ENCODE data around the gene FAM180B. TPM values are rescaled to one million over a fixed set of nuclear protein-coding genes. Genes with fewer than 3 reads are reported as not detected.

The FAM180B gene
- total and polyA plus RNA-seq, 2 of the 13 experiments (the other 11 are each of a cell fraction or from before 2014, with no cell fraction given): 0.40 to 1.0 TPM

DNA sequence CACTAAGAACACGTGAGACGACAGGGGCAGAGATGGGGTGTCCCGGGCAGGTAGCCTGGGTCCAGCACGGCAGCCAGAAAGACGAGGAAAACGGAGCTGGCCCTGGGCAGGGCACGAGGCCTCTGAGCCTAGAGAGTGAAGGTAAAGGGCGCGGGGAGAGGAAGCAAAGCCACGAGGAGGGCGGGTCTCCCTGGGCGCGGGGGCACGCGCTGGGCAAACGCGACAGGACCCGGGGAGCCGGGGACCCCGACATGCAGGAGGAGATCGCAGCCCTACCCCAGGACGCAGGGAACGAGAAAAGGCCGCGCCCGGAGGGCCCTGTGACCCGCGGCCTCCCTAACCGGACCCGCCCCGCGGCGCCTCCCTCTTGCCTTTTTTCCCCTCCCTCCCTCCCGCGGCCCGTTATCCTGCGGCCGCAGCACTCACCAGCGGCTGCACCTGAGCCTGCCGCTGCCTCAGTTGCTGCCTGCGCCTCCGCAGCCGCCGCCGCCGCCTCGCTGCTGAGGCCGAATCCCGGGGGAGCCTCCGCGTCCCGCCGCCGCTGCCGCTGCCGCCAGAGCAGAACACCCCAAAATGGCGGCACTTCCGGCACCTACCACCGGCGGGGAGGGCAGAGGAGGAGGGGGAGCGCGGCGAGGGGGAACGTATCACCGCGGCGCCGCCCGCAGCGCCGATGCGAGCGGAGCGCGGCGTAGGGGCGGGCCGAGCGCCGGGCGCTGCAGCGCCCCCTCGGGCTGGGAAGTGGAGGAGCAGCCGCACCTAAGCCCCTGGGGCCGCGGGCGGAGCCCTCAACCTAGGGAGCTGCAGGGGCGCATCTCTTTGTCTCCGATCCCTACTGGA, 33.7 kb upstream of the FAM180B start, which contains the start of gene CELF1 (continued):
- 0 out of 2 replicates have a peak, but pooled peaks have one; percentile 15 for TF ChIP-seq KDM4B (CRISPR knock-in tag; IDR thresholded peaks at IDR 0.05)
- TF ChIP-seq GATAD1 (CRISPR knock-in tag; IDR thresholded peaks at IDR 0.05): peak; percentile 71; the same call in 1 of the 2 replicates
- TF ChIP-seq ZNF563 (CRISPR knock-in tag; IDR thresholded peaks at IDR 0.05): peak; percentile 61; the same call in 1 of the 2 replicates
- TF ChIP-seq, protein P1, sequence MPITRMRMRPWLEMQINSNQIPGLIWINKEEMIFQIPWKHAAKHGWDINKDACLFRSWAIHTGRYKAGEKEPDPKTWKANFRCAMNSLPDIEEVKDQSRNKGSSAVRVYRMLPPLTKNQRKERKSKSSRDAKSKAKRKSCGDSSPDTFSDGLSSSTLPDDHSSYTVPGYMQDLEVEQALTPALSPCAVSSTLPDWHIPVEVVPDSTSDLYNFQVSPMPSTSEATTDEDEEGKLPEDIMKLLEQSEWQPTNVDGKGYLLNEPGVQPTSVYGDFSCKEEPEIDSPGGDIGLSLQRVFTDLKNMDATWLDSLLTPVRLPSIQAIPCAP (CRISPR knock-in tag; IDR thresholded peaks at IDR 0.05; ENCODE audit: low read depth): 0 out of 2 replicates have a peak, but pooled peaks have one; percentile 60
- peak; percentile 52; the same call in 1 of the 2 replicates for TF ChIP-seq ESRRA (CRISPR knock-in tag; IDR thresholded peaks at IDR 0.05; ENCODE audit: low read depth)
- 0 out of 2 replicates have a peak, but pooled peaks have one; percentile 9 for TF ChIP-seq NFYC (CRISPR knock-in tag; IDR thresholded peaks at IDR 0.05)
- TF ChIP-seq ZNF790 (CRISPR knock-in tag; IDR thresholded peaks at IDR 0.05; ENCODE audit: borderline replicate concordance): peak; percentile 79; the same call in 1 of the 2 replicates
- TF ChIP-seq KAT8 (CRISPR knock-in tag; IDR thresholded peaks at IDR 0.05): peak; percentile 80
- TF ChIP-seq, protein P2, sequence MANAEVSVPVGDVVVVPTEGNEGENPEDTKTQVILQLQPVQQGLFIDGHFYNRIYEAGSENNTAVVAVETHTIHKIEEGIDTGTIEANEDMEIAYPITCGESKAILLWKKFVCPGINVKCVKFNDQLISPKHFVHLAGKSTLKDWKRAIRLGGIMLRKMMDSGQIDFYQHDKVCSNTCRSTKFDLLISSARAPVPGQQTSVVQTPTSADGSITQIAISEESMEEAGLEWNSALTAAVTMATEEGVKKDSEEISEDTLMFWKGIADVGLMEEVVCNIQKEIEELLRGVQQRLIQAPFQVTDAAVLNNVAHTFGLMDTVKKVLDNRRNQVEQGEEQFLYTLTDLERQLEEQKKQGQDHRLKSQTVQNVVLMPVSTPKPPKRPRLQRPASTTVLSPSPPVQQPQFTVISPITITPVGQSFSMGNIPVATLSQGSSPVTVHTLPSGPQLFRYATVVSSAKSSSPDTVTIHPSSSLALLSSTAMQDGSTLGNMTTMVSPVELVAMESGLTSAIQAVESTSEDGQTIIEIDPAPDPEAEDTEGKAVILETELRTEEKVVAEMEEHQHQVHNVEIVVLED (CRISPR knock-in tag; IDR thresholded peaks at IDR 0.05; ENCODE audit: borderline replicate concordance): peak; percentile 95
- TF ChIP-seq ZFX (CRISPR knock-in tag; IDR thresholded peaks at IDR 0.05; ENCODE audit: low read depth): peak; percentile 87
- peak; percentile 99 for TF ChIP-seq HOXA3 (CRISPR knock-in tag; IDR thresholded peaks at IDR 0.05)
- TF ChIP-seq, protein P3, sequence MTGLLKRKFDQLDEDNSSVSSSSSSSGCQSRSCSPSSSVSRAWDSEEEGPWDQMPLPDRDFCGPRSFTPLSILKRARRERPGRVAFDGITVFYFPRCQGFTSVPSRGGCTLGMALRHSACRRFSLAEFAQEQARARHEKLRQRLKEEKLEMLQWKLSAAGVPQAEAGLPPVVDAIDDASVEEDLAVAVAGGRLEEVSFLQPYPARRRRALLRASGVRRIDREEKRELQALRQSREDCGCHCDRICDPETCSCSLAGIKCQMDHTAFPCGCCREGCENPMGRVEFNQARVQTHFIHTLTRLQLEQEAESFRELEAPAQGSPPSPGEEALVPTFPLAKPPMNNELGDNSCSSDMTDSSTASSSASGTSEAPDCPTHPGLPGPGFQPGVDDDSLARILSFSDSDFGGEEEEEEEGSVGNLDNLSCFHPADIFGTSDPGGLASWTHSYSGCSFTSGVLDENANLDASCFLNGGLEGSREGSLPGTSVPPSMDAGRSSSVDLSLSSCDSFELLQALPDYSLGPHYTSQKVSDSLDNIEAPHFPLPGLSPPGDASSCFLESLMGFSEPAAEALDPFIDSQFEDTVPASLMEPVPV (CRISPR knock-in tag; IDR thresholded peaks at IDR 0.05): peak; percentile 47; the same call in 1 of the 2 replicates
- TF ChIP-seq, protein P4, sequence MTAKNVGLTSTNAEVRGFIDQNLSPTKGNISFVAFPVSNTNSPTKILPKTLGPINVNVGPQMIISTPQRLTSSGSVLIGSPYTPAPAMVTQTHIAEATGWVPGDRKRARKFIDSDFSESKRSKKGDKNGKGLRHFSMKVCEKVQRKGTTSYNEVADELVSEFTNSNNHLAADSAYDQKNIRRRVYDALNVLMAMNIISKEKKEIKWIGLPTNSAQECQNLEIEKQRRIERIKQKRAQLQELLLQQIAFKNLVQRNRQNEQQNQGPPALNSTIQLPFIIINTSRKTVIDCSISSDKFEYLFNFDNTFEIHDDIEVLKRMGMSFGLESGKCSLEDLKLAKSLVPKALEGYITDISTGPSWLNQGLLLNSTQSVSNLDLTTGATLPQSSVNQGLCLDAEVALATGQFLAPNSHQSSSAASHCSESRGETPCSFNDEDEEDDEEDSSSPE (CRISPR knock-in tag; IDR thresholded peaks at IDR 0.05): peak; percentile 64
- peak; percentile 32; the same call in 1 of the 2 replicates for TF ChIP-seq ZNF709 (CRISPR knock-in tag; IDR thresholded peaks at IDR 0.05)
- no peak for TF ChIP-seq ZNF549 (CRISPR knock-in tag; IDR thresholded peaks at IDR 0.05)
- TF ChIP-seq, protein P5, sequence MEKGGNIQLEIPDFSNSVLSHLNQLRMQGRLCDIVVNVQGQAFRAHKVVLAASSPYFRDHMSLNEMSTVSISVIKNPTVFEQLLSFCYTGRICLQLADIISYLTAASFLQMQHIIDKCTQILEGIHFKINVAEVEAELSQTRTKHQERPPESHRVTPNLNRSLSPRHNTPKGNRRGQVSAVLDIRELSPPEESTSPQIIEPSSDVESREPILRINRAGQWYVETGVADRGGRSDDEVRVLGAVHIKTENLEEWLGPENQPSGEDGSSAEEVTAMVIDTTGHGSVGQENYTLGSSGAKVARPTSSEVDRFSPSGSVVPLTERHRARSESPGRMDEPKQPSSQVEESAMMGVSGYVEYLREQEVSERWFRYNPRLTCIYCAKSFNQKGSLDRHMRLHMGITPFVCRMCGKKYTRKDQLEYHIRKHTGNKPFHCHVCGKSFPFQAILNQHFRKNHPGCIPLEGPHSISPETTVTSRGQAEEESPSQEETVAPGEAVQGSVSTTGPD (CRISPR knock-in tag; IDR thresholded peaks at IDR 0.05): peak; percentile 27; the same call in 1 of the 2 replicates
- TF ChIP-seq, protein P6, sequence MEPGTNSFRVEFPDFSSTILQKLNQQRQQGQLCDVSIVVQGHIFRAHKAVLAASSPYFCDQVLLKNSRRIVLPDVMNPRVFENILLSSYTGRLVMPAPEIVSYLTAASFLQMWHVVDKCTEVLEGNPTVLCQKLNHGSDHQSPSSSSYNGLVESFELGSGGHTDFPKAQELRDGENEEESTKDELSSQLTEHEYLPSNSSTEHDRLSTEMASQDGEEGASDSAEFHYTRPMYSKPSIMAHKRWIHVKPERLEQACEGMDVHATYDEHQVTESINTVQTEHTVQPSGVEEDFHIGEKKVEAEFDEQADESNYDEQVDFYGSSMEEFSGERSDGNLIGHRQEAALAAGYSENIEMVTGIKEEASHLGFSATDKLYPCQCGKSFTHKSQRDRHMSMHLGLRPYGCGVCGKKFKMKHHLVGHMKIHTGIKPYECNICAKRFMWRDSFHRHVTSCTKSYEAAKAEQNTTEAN (CRISPR knock-in tag; conservative IDR thresholded peaks at IDR 0.05): no peak; the same call in none of the 2 replicates
- no peak for TF ChIP-seq ZNF253 (CRISPR knock-in tag; IDR thresholded peaks at IDR 0.05; ENCODE audit: borderline replicate concordance)
- TF ChIP-seq, protein P7, sequence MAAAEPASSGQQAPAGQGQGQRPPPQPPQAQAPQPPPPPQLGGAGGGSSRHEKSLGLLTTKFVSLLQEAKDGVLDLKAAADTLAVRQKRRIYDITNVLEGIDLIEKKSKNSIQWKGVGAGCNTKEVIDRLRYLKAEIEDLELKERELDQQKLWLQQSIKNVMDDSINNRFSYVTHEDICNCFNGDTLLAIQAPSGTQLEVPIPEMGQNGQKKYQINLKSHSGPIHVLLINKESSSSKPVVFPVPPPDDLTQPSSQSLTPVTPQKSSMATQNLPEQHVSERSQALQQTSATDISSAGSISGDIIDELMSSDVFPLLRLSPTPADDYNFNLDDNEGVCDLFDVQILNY (CRISPR knock-in tag; conservative IDR thresholded peaks at IDR 0.05): no peak
